DOHH2 (cell line): Measurements from ENCODE around the gene EXOC3.

Source experiments
- H3F3A ChIP-seq: fragments of 200-600 bp; sonication (generic), shearing (Covaris generic); 2 replicates; pipeline ENCODE4 v1.6.0; 2016; ENCODE audit warnings: antibody characterized with exemption, mild to moderate bottlenecking; ENCODE audit not compliant: control insufficient read depth, insufficient read depth
- H3K27ac ChIP-seq: fragments of 200-600 bp; sonication (generic); 2 replicates; pipeline ENCODE4 v1.5.1; 2014; ENCODE audit warnings: low read depth, mild to moderate bottlenecking, low read length, moderate library complexity
- H3K27me3 ChIP-seq: fragments of 200-600 bp; sonication (generic); 2 replicates; pipeline ENCODE4 v1.6.1; 2014; ENCODE audit warnings: mild to moderate bottlenecking, low read length, mixed read lengths; ENCODE audit not compliant: control insufficient read depth
- H3K36me3 ChIP-seq: fragments of 200-600 bp; sonication (generic); 2 replicates; pipeline ENCODE4 v1.6.1; 2014; ENCODE audit warnings: mild to moderate bottlenecking, low read length, moderate library complexity, mixed read lengths; ENCODE audit not compliant: control insufficient read depth
- H3K4me1 ChIP-seq: fragments of 200-600 bp; sonication (generic); 2 replicates; pipeline ENCODE4 v1.6.1; 2014; ENCODE audit warnings: mild to moderate bottlenecking, low read length, mixed read lengths; ENCODE audit not compliant: control insufficient read depth
- H3K4me2 ChIP-seq: fragments of 200-600 bp; sonication (generic); 2 replicates; pipeline ENCODE4 v1.6.0; 2014; ENCODE audit warnings: mild to moderate bottlenecking, low read length, moderate library complexity
- H3K4me3 ChIP-seq: fragments of 200-600 bp; sonication (generic); 2 replicates; pipeline ENCODE4 v1.5.1; 2014; ENCODE audit warnings: mild to moderate bottlenecking, low read length, mixed read lengths
- H3K79me2 ChIP-seq: fragments of 200-600 bp; sonication (generic); 2 replicates; pipeline ENCODE4 v1.6.1; 2014; ENCODE audit warnings: mild to moderate bottlenecking, low read length, mixed read lengths; ENCODE audit not compliant: control insufficient read depth
- H3K9me2 ChIP-seq: fragments of 200-600 bp; sonication (generic); replicated peaks from 2 replicates; pipeline ENCODE4 v1.6.1; 2014; ENCODE audit warnings: mild to moderate bottlenecking, low read length, mixed read lengths; ENCODE audit not compliant: control insufficient read depth
- H3K9me3 ChIP-seq: fragments of 200-600 bp; sonication (generic); 2 replicates; pipeline ENCODE4 v1.6.1; 2014; ENCODE audit warnings: antibody characterized with exemption, low read length, mixed read lengths; ENCODE audit not compliant: control insufficient read depth, insufficient read depth
- H4K20me1 ChIP-seq: fragments of 200-600 bp; sonication (generic); 2 replicates; pipeline ENCODE4 v1.6.0; 2014; ENCODE audit warnings: low read depth, mild to moderate bottlenecking, antibody characterized with exemption, low read length, moderate library complexity; ENCODE audit not compliant: control insufficient read depth, insufficient read depth
- EZH2phosphoT487 ChIP-seq: fragments of 200-600 bp; sonication (generic); IDR thresholded peaks from 2 replicates; pipeline ENCODE4 v1.6.1; 2017; ENCODE audit warnings: borderline replicate concordance, mild to moderate bottlenecking, antibody characterized with exemption, low read length, moderate library complexity, mixed read lengths
- TF ChIP-seq, protein P1 (sequence below): fragments of 200-600 bp; sonication (generic); IDR thresholded peaks from one replicate; pipeline ENCODE4 v1.5.1; 2014; ENCODE audit warnings: antibody characterized with exemption, mild to moderate bottlenecking, low read depth, low read length; ENCODE audit not compliant: poor library complexity, severe bottlenecking

The EXOC3 gene

DNA sequence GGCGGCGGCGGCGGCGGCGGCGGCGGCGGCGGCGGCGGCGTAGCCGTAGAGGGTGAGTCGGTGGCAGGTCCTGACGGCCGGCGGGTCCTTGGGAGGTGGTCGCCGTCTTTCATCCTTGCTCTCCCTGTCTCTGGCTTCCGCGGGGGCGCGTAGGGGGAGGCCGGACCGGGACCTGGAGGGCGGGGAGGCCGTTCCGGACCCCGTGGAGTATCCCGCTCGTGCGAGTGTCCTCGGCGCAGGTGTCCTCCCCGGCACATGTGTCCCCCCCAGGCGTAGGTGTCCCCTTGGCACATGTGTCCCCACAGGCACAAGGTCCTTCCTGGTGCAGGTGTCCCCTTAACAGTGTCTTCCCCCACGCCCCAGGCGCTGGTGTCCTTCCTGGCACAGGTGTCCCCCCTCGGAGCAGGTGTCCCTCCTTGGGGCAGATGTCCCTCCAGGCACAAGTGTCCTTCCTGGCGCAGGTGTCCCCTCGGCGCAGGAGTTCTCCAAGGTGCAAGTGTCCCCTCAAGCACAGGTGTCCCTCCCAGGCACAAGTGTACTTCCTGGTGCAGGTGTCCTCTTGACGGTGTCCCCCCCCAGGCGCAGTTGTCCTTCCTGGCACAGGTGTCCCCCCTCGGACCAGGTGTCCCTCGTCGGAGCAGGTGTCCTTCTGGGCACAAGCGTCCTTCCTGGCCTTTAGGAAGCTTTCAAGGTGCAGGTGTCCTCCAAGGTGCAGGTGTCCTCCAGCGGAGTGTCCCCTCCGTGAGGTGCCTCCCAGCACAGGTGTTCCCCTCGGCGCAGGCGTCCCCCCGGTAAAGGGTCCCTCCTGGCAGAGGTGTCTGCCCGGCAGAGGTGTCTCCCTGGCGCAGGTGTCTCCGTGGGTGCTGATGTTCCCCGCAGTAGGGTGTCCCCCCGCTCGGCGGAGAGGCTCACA lies 519 bp downstream of the EXOC3 start:
- no peaks in the 10 kb centered on the region for H3K9me3 ChIP-seq
- peaks cover 59% of the 10 kb centered on the region for H3K79me2 ChIP-seq
- H3K9me2 ChIP-seq = no peaks in the 10 kb centered on the region
- peaks cover 9% of the 10 kb centered on the region; the same call in 1 of the 2 replicates for H3F3A ChIP-seq
- TF ChIP-seq EZH2phosphoT487 = no peak
- peak overlapping the region; percentile 93 for H3K4me3 ChIP-seq
- peaks cover 42% of the 10 kb centered on the region for H3K36me3 ChIP-seq
- H3K4me2 ChIP-seq = peak overlapping the region; percentile 89
- H3K27me3 ChIP-seq = no peaks in the 10 kb centered on the region
- peak overlapping the region; percentile 25 for H3K27ac ChIP-seq
- peaks cover 59% of the 10 kb centered on the region for H3K4me1 ChIP-seq
- no peaks in the 10 kb centered on the region for H4K20me1 ChIP-seq

DNA sequence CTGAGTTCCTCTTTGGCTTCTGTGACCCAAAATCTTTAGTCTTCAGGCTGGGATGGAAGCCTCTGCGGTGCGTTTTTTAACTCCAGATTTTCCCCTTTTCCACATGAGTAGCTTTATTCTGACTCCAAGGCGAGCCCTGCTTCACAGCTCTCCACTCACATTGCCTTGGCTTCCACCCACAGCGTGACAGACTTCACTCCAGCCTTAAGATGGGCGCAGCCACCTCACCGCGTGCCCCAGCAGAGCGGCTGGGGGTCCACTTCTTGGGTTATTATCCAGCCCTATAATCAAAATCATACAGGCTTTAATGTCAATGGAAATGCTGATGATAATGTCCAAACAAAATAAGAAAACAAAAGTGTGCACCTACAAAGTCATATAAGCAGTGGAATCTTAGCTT lies 1.2 kb downstream of the EXOC3 start:
- peaks cover 9% of the 10 kb centered on the region; the same call in 1 of the 2 replicates for H3F3A ChIP-seq
- peaks cover 64% of the 10 kb centered on the region for H3K79me2 ChIP-seq
- H3K9me2 ChIP-seq = no peaks in the 10 kb centered on the region
- TF ChIP-seq EZH2phosphoT487 = no peak
- TF ChIP-seq, protein P1, sequence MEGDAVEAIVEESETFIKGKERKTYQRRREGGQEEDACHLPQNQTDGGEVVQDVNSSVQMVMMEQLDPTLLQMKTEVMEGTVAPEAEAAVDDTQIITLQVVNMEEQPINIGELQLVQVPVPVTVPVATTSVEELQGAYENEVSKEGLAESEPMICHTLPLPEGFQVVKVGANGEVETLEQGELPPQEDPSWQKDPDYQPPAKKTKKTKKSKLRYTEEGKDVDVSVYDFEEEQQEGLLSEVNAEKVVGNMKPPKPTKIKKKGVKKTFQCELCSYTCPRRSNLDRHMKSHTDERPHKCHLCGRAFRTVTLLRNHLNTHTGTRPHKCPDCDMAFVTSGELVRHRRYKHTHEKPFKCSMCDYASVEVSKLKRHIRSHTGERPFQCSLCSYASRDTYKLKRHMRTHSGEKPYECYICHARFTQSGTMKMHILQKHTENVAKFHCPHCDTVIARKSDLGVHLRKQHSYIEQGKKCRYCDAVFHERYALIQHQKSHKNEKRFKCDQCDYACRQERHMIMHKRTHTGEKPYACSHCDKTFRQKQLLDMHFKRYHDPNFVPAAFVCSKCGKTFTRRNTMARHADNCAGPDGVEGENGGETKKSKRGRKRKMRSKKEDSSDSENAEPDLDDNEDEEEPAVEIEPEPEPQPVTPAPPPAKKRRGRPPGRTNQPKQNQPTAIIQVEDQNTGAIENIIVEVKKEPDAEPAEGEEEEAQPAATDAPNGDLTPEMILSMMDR = no peak
- H3K27me3 ChIP-seq = no peaks in the 10 kb centered on the region
- H3K27ac ChIP-seq = no peak overlapping the region
- H3K4me1 ChIP-seq = peaks cover 59% of the 10 kb centered on the region
- H3K4me2 ChIP-seq = peak overlapping the region; percentile 89
- no peaks in the 10 kb centered on the region for H3K9me3 ChIP-seq
- no peaks in the 10 kb centered on the region for H4K20me1 ChIP-seq
- H3K4me3 ChIP-seq = peak overlapping the region; percentile 93
- H3K36me3 ChIP-seq = peaks cover 49% of the 10 kb centered on the region

DNA sequence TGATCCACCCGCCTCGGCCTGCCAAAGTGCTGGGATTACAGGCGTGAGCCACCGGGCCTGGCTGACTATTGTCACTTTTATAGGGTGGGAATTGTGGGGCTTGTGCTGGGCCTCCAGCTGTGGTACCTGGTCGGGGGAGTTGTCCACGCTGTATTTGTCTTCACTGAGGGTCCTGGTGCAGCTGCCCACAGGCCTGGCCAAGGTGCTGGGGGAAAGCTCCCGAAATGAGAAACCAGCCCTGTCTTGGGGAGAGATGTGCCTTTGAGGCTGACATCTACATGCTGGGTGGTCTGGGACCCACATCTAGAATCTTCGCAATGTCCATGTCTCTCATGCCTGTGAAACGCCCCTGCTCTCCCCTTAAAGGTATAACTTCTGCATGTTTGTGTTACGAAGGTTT lies 2.6 kb downstream of the EXOC3 start:
- TF ChIP-seq, protein P1 = no peak
- no peak for TF ChIP-seq EZH2phosphoT487
- H3K9me2 ChIP-seq = no peaks in the 10 kb centered on the region
- H3F3A ChIP-seq = 0 out of 2 replicates have a peak, but pooled peaks cover 3% of the 10 kb centered on the region
- H3K4me3 ChIP-seq = no peak overlapping the region
- no peak overlapping the region for H3K4me2 ChIP-seq
- H3K9me3 ChIP-seq = no peaks in the 10 kb centered on the region
- peaks cover 46% of the 10 kb centered on the region for H3K4me1 ChIP-seq
- H3K27ac ChIP-seq = no peak overlapping the region
- H3K79me2 ChIP-seq = peaks cover 70% of the 10 kb centered on the region
- no peaks in the 10 kb centered on the region for H3K27me3 ChIP-seq
- no peaks in the 10 kb centered on the region for H4K20me1 ChIP-seq
- H3K36me3 ChIP-seq = peaks cover 58% of the 10 kb centered on the region
